HG03039 (cell line): Measurements from ENCODE around the gene MACROD2.
A peak's percentile ranks its signal among the peaks of the same experiment; 100 is the strongest.
"Not testable (repeated sequence)": the region's sequence is repeated elsewhere in the genome, so short reads cannot be mapped to it uniquely, and the experiment has no call there.

Experiments
- ATAC-seq: cut with Tn5 transposase; IDR thresholded peaks from one replicate; pipeline ENCODE4 v1.9.1; 2021; ENCODE audit warnings: mild to moderate bottlenecking, moderate library complexity; ENCODE audit not compliant: unreplicated experiment

The MACROD2 gene

GRCh38 chr20:15179781-15180180, 1184.5 kb downstream of the MACROD2 start:
- ATAC-seq: no peak

DNA sequence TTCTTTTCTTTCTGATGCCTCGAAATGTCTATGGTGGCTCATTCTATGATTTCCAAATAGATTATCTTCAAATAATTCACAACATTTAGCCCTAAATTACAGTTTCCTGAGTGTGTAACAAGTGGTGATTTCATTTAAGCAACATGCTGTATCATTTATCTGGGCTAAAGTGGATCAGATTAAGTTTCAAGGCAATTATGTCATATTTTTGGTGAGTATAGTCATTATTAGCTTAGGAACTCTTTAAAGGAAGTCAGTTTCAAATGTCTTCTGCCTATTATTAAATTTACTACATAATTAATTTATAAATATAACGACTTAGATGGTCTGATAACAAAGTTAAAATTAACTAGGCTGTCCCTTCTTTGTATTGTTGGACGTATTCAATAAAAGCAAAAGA, 1190.0 kb downstream of the MACROD2 start:
- no peak for ATAC-seq

GRCh38 chr20:15185913-15186312, 1190.6 kb downstream of the MACROD2 start:
- no peak for ATAC-seq

GRCh38 chr20:15187612-15188011, 1192.3 kb downstream of the MACROD2 start:
- no peak for ATAC-seq

DNA sequence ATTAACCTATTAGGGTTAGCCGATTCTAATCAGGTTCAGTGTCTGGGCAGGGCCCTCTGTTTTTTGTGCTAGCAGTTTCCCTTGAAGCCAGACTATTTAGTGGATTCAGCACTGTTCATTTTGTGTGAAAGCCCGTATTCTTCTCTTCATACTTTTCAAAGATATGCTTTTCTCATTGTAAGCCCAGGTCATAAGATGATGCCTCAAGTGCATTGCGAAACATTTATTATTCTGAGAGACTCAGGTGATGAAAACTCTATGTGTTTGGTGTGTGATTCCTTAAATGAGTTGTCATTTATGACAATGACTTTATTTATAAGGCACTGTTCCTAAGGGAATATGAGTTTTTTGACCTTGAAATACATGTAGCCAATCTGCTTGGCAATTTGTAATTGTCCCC, 1193.1 kb downstream of the MACROD2 start:
- ATAC-seq: no peak

DNA sequence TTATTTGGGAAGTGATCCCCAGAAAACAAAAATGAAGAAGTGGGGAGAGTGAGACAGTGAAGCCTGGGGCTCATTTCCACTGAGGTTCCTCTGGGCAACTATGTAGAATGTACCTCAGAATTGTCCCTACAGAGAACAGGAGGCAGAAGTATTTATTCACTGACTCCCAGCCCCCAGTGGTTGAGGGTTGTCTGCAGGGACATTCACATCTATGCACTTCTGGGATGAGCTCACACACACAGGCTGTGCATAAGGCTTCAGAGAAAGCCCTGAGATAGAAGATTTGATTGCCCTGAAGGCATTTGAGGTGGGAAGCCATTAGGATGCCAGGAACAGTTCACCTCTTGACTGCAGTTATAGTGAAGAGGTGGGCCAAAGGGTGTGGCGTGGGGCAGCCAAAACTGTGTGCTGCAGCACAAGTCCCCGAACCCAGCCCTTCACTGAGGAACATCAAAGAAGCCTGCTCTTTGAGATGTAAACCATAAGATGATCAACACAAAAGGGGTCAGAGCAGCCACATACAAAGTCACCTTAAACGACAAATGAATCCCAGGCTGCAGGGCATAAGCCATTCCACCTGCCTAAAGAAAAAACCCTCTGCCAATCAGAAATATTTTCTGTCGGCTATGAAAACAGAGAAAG, 1195.9 kb downstream of the MACROD2 start:
- ATAC-seq: no peak

DNA sequence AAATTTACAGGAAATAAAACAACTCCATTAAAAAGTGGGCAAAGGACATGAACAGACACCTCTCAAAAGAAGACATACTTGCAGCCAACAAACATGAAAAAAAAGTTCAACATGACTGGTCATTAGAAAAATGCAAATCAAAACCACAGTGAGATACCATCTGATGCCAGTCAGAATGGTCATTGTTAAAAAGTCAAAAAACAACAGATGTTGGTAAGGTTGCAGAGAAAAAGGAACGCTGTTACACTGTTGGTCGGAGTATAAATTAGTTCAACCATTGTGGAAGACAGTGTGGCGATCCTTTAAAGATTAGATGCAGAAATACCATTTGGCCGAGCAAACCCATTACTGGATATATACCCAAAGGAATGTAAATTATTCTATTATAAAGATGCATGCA, 1200.1 kb downstream of the MACROD2 start:
- no peak for ATAC-seq

DNA sequence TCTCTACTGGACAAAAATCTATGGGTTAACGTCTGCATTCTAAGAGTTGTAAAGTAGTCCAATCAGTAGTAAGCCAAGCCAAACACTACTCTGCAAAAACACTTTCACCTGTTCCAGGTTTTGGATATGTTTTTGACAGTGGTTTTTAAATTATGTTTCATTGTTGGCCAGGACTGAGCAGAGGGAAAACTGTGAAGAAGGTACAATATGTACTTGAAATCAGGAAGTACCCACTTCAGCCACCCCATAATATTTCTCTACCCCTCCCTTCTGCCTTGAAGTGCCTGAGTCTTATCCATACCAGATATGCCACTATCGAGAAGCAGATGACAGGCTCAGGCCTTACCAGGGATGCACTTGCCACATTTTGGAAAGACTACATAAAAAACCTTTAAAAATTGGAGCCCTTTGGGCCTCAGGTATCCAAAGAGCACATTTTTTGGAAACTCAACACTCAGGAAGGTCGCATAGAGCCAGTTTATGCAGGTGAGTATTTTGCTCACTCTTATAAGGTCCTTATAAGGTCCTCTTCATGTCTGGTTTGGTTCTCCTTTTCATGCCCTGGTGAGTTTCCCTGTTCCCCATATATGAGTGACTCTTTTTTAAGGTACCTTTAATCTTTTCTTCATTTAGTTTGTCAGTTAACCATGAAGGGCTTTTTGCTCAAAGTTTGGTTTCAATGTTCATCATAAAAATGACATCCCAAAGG, 1201.4 kb downstream of the MACROD2 start:
- no peak for ATAC-seq

DNA sequence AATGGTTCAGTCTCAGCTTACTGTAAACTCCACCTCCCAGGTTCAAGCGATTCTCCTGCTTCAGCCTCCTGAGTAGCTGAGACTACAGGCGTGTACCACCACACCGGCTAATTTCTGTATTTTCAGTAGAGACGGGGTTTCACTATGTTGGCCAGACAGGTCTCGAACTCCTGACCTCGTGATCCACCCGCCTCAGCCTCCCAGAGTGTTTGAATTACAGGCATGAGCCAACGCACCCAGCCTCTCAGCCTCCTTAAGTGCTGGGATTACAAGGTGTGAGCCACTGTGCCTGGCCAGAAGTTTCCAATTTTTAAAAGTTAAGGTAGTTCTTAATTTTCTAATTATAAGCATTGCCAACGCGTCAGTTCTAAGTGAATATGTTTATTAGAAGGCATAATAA, 1202.7 kb downstream of the MACROD2 start:
- ATAC-seq: not testable (repeated sequence)

DNA sequence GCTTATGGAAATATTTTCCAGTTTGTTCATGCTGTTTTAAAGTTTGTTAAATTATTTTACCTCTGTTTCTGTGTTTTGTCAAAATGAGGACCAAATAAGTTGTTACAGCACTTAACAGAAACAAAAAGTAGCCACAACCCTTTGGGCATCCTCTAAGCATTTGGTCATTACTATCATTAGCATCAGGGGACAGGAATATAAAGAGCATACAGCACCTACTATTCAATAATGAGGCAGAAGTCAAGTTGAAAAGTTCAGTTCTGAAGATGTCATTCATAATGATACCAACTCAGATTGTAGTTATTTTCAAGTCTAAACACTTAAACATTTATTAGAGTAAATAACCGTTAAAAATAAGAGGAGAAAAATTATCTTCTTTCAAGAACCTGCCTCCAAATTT, 1204.4 kb downstream of the MACROD2 start:
- ATAC-seq: peak; percentile 34

- ATAC-seq: peak; percentile 85
Observed at GRCh38 chr20:15200147-15200565, 1204.8 kb downstream of the MACROD2 start.

GRCh38 chr20:15201602-15202001, 1206.3 kb downstream of the MACROD2 start:
- no peak for ATAC-seq

- ATAC-seq: no peak
Observed at GRCh38 chr20:15204234-15204633, 1208.9 kb downstream of the MACROD2 start.

DNA sequence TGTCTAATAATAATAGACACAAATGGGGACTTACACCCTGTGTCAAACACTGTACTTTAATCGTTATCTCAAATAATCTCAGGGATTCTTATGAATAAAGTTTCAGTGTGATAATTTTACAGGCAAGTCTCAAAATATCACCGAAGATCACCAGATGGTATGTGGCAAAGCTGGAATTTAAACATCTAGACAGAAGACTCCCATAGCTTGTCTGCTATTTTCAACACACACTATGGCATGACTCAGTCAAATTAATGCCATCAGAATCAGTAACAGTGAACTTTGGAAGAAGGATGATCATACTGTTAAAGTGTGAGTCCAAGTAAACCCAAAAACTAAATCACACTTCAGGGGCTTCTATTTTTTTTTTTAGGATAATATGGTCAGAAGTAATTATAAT, 1209.7 kb downstream of the MACROD2 start:
- no peak for ATAC-seq

GRCh38 chr20:15205719-15206118, 1210.4 kb downstream of the MACROD2 start:
- no peak for ATAC-seq

DNA sequence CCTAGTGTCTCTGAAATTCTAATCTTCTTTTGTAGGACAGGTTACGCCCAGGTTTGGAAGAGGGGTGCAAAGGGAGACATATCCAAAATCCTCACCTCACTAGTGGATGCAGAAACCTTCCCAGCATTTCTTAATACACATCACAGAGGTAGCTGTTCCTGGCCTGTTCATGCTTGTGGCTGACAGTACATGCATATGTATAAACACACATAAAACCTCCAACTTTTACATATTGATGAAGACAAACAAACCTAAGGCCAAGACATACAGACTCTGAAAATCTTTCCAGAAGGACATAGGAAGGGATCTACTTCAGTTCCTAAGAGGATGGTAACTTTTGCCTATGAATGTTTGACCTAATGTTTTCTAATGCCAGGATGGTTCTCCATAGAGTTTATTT, 1214.2 kb downstream of the MACROD2 start:
- ATAC-seq: no peak

GRCh38 chr20:15214051-15214450, 1218.7 kb downstream of the MACROD2 start:
- no peak for ATAC-seq

- no peak for ATAC-seq
Observed at GRCh38 chr20:15220009-15220656, 1224.8 kb downstream of the MACROD2 start.

- no peak for ATAC-seq
Observed at GRCh38 chr20:15220778-15221565, 1225.7 kb downstream of the MACROD2 start.

DNA sequence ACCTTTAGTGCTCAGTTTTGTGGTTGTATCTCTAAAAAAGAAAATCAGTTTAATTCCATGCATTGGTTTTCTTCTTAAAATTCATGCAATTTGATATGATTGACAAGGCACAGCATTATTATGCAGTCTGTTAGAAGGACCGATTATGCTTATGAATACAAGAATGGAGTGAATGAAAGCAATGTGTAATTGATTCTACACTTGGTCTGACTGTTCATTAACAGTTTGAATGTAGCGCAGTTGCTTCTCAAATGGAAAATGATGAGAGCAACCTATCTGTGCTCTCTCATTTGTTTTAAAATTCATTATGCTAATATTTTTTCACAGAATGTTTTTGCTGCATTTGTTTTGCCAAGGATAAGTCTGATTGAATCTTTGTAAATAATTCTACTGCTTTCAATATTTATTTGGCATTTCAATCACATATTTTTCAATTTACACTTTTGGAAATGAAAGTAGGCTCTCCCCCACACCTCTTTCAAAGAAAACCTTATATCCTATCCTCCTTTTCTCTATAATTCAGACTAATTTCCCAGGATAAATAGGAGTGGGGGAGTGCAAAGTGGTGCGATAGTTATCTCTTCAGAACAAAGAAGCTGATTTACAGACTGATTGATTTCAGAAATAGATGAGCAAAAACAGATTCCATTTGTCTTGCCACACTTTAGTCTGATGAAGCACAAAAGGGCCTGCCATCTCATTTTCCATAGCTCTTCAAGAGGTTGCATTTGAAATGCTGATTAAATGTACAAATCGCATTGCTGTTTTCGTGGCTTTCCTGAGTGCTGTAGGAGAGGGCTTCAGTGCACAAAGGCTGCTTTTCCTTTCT, 1227.4 kb downstream of the MACROD2 start:
- no peak for ATAC-seq
